Measurements from ENCODE around the gene PCGF1. TPM values are rescaled to one million over a fixed set of nuclear protein-coding genes. Genes with fewer than 3 reads are reported as not detected.

The PCGF1 gene
- total and polyA plus RNA-seq, 2 of the 13 experiments (the other 11 are each of a cell fraction or from before 2014, with no cell fraction given): 20.4 to 22.6 TPM

DNA sequence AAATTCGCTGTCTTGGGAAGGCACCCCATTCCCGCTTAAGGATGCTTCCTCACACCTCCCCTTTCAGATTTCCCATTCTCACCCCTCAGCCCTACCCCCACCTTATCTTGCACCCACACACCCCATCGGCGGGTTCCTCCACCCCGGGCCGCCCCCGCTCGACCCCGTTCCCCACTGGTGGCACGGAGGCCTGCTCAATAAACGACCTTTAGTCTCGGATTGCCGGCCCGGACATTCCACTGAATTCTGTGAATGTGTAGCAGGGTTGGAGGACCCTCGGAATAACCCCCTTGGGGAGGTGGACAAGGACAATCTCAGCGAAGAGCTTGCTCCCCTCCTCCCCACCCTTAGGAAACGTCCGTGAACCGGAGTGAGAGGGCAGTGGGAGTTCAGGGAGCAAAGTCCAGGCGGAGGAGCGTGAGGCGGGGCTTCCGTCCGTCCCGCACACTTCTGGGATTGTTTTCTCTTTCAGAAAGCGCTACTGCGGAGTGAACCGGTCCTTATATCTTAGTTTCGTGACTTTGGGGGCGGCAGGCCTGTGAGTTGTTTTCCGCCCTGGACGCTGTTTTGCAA is 5.3 kb downstream of the PCGF1 start (continued):
- TF ChIP-seq ZBTB34 (CRISPR knock-in tag; IDR thresholded peaks at IDR 0.05) (no peak), REPIN1 (CRISPR knock-in tag; IDR thresholded peaks at IDR 0.05; ENCODE audit: borderline replicate concordance, low read depth) (peak; percentile 64; the same call in 1 of the 2 replicates), NFIB (CRISPR knock-in tag; IDR thresholded peaks at IDR 0.05; ENCODE audit: borderline replicate concordance) (no peak; the same call in 1 of the 2 replicates), KLF13 (CRISPR knock-in tag; IDR thresholded peaks at IDR 0.05) (no peak), ZNF556 (CRISPR knock-in tag; IDR thresholded peaks at IDR 0.05; ENCODE audit: borderline replicate concordance) (peak; percentile 13; the same call in 1 of the 2 replicates), YEATS4 (CRISPR knock-in tag; IDR thresholded peaks at IDR 0.05; ENCODE audit: borderline replicate concordance) (peak; percentile 86; the same call in 1 of the 2 replicates), SMAD1 (CRISPR knock-in tag; IDR thresholded peaks at IDR 0.05; ENCODE audit: borderline replicate concordance, low read depth) (no peak), MYNN (CRISPR knock-in tag; IDR thresholded peaks at IDR 0.05; ENCODE audit: low read depth) (no peak), ZNF547 (CRISPR knock-in tag; IDR thresholded peaks at IDR 0.05) (no peak; the same call in 1 of the 2 replicates), DZIP1 (CRISPR knock-in tag; IDR thresholded peaks at IDR 0.05) (no peak), E2F2 (CRISPR knock-in tag; IDR thresholded peaks at IDR 0.05; ENCODE audit: borderline replicate concordance) (no peak), ARNT2 (CRISPR knock-in tag; IDR thresholded peaks at IDR 0.05; ENCODE audit: low read depth) (no peak), CEBPZ (IDR thresholded peaks at IDR 0.05; ENCODE audit: low read length) (no peak), ZNF577 (CRISPR knock-in tag; IDR thresholded peaks at IDR 0.05; ENCODE audit: borderline replicate concordance, low read depth) (no peak), FOSL1 (CRISPR knock-in tag; IDR thresholded peaks at IDR 0.05; ENCODE audit: borderline replicate concordance) (no peak), ZNF776 (CRISPR knock-in tag; IDR thresholded peaks at IDR 0.05) (no peak), DPF2 (CRISPR knock-in tag; IDR thresholded peaks at IDR 0.05; ENCODE audit: borderline replicate concordance, low read depth) (peak; percentile 60), SMAD3 (CRISPR knock-in tag; IDR thresholded peaks at IDR 0.05) (peak; percentile 25; the same call in 1 of the 2 replicates), ZC3H13 (CRISPR knock-in tag; IDR thresholded peaks at IDR 0.05) (peak; percentile 81; the same call in 1 of the 2 replicates)
- TF ChIP-seq, protein P1, sequence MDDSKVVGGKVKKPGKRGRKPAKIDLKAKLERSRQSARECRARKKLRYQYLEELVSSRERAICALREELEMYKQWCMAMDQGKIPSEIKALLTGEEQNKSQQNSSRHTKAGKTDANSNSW (CRISPR knock-in tag; IDR thresholded peaks at IDR 0.05; ENCODE audit: borderline replicate concordance): no peak
